IMR-90 (cell line): Measurements from ENCODE around the gene IGSF9B. TPM values are rescaled to one million over a fixed set of nuclear protein-coding genes. Genes with fewer than 3 reads are reported as not detected.

ENCODE experiments used
- ATAC-seq: fragments of 200-7000 bp; cut with Tn5 transposase; 2 replicates; pipeline ENCODE4 v1.9.1; 2020; ENCODE audit warnings: low read depth, mild to moderate bottlenecking, moderate library complexity
- BruUV-seq: library from RNA; stranded (reverse); fragments of 400-500 nt; replicated peaks from 2 replicates; lab custom pipeline; 2021; lab: Mats Ljungman, UMichigan
- CTCF ChIA-PET: fragments of 300-600 bp; formaldehyde crosslinking; extraction: SDS; loops from one replicate; lab custom pipeline; 2021; ENCODE audit warnings: antibody characterized with exemption; lab: Yijun Ruan, JAX
- POLR2A ChIA-PET: fragments of 300-600 bp; sonication (Branson Sonifier 250); formaldehyde crosslinking; loops from one replicate; lab custom pipeline; 2022; ENCODE audit warnings: antibody characterized with exemption; ENCODE audit not compliant: unreplicated experiment; lab: Charles Lee
- DNase-seq: peaks from one replicate; pipeline ENCODE4 v3.0.0; 2013
- H2AFZ ChIP-seq: replicated peaks from 2 replicates; pipeline ENCODE3; 2013; ENCODE audit warnings: low read length, mild to moderate bottlenecking; ENCODE audit not compliant: poor library complexity
- H2AK5ac ChIP-seq: 2 replicates; pipeline ENCODE4 v1.6.1; 2013; ENCODE audit warnings: low read depth, low read length, inconsistent platforms
- H2AK9ac ChIP-seq: replicated peaks from 2 replicates; pipeline ENCODE3; 2013; ENCODE audit warnings: mild to moderate bottlenecking, low read depth, low read length, moderate library complexity; ENCODE audit not compliant: poor library complexity
- H2BK120ac ChIP-seq: 2 replicates; pipeline ENCODE4 v1.6.1; 2013; ENCODE audit warnings: low read depth, low read length, inconsistent platforms
- H2BK15ac ChIP-seq: 3 replicates; pipeline ENCODE4 v1.6.1; 2013; ENCODE audit warnings: low read depth, low read length, inconsistent platforms
- H2BK20ac ChIP-seq: 2 replicates; pipeline ENCODE4 v1.6.1; 2013; ENCODE audit warnings: low read depth, mild to moderate bottlenecking, inconsistent platforms, low read length, moderate library complexity
- H2BK5ac ChIP-seq: 2 replicates; pipeline ENCODE4 v1.6.1; 2013; ENCODE audit warnings: mild to moderate bottlenecking, low read depth, low read length, inconsistent platforms; ENCODE audit not compliant: poor library complexity, severe bottlenecking
- H3K14ac ChIP-seq: replicated peaks from 2 replicates; pipeline ENCODE4 v1.6.1; 2013; ENCODE audit warnings: low read depth, low read length, inconsistent platforms
- H3K18ac ChIP-seq: 2 replicates; pipeline ENCODE4 v1.6.1; 2013; ENCODE audit warnings: low read depth, low read length, control low read depth
- H3K23ac ChIP-seq: 2 replicates; pipeline ENCODE4 v1.6.1; 2013; ENCODE audit warnings: low read depth, low read length, inconsistent platforms
- H3K27ac ChIP-seq: 2 replicates; pipeline ENCODE4 v1.5.1; 2013; ENCODE audit warnings: mild to moderate bottlenecking, control low read depth, low read length; ENCODE audit not compliant: insufficient read depth
- H3K27me3 ChIP-seq: 2 replicates; pipeline ENCODE4 v1.6.1; 2013; ENCODE audit warnings: low read length; ENCODE audit not compliant: control insufficient read depth, insufficient read depth
- H3K36me3 ChIP-seq: 2 replicates; pipeline ENCODE4 v1.6.1; 2013; ENCODE audit warnings: low read length, mixed read lengths; ENCODE audit not compliant: control insufficient read depth, insufficient read depth
- H3K4ac ChIP-seq: 2 replicates; pipeline ENCODE4 v1.6.1; 2013; ENCODE audit warnings: low read depth, low read length, inconsistent platforms
- H3K4me1 ChIP-seq: 2 replicates; pipeline ENCODE4 v1.6.1; 2013; ENCODE audit warnings: low read length, mixed read lengths; ENCODE audit not compliant: control insufficient read depth, insufficient read depth
- H3K4me2 ChIP-seq: 2 replicates; pipeline ENCODE4 v1.6.1; 2013; ENCODE audit warnings: low read depth, mild to moderate bottlenecking, control low read depth, low read length, moderate library complexity
- H3K4me3 ChIP-seq: 2 replicates; pipeline ENCODE4 v1.5.1; 2013; ENCODE audit warnings: low read depth, mild to moderate bottlenecking, control low read depth, low read length, moderate library complexity; ENCODE audit not compliant: insufficient read depth
- H3K56ac ChIP-seq: 2 replicates; pipeline ENCODE4 v1.6.1; 2013; ENCODE audit warnings: low read length, inconsistent platforms; ENCODE audit not compliant: insufficient read depth; ENCODE audit errors: extremely low read depth
- H3K79me1 ChIP-seq, 2 experiments: 2 replicates each; pipeline ENCODE4 v1.6.1; 2013; ENCODE audit warnings: low read length in 2 of 2, inconsistent platforms in 1 of 2, low read depth in 1 of 2
- H3K9ac ChIP-seq: 2 replicates; pipeline ENCODE4 v1.6.1; 2013; ENCODE audit warnings: low read depth, low read length, control low read depth
- H3K9me1 ChIP-seq: 2 replicates; pipeline ENCODE4 v1.6.1; 2013; ENCODE audit warnings: low read length, inconsistent platforms; ENCODE audit not compliant: insufficient read depth
- H3K9me3 ChIP-seq: 2 replicates; pipeline ENCODE4 v1.6.1; 2013; ENCODE audit warnings: low read length; ENCODE audit not compliant: control insufficient read depth, insufficient read depth
- H4K20me1 ChIP-seq: 2 replicates; pipeline ENCODE4 v1.6.1; 2013; ENCODE audit warnings: low read length, inconsistent platforms; ENCODE audit not compliant: insufficient read depth
- H4K5ac ChIP-seq: 2 replicates; pipeline ENCODE4 v1.6.1; 2013; ENCODE audit warnings: mild to moderate bottlenecking, low read depth, low read length, control low read depth
- H4K8ac ChIP-seq, 2 experiments: 2 replicates each; pipeline ENCODE4 v1.6.1; 2013; ENCODE audit warnings: low read depth in 2 of 2, low read length in 2 of 2, control low read depth in 1 of 2, inconsistent platforms in 1 of 2
- H4K91ac ChIP-seq: 2 replicates; pipeline ENCODE4 v1.6.1; 2013; ENCODE audit warnings: low read depth, low read length, inconsistent platforms; ENCODE audit not compliant: insufficient read depth
- BHLHE40 ChIP-seq: fragments of 150-350 bp; IDR thresholded peaks from 2 replicates; pipeline ENCODE4 v1.6.1; 2016; ENCODE audit warnings: mild to moderate bottlenecking, low read depth, low read length
- CHD1 ChIP-seq: IDR thresholded peaks from 2 replicates; pipeline ENCODE4 v1.6.1; 2012; ENCODE audit warnings: low read depth, low read length, improper control_type of control experiment
- CTCF ChIP-seq: conservative IDR thresholded peaks from 2 replicates; pipeline ENCODE4 v1.5.1; 2012; ENCODE audit warnings: mild to moderate bottlenecking, low read depth, low read length, improper control_type of control experiment
- ELK1 ChIP-seq: fragments of 150-350 bp; IDR thresholded peaks from 2 replicates; pipeline ENCODE4 v1.6.1; 2016; ENCODE audit warnings: low read depth, mild to moderate bottlenecking, low read length, moderate library complexity, borderline replicate concordance
- FOS ChIP-seq: fragments of 150-350 bp; IDR thresholded peaks from 2 replicates; pipeline ENCODE4 v1.6.1; 2016; ENCODE audit warnings: low read depth, low read length
- MAZ ChIP-seq: IDR thresholded peaks from 2 replicates; pipeline ENCODE4 v1.6.1; 2012; ENCODE audit warnings: low read depth, mild to moderate bottlenecking, low read length, improper control_type of control experiment, moderate library complexity, borderline replicate concordance
- NFE2L2 ChIP-seq: fragments of 150-350 bp; IDR thresholded peaks from 2 replicates; pipeline ENCODE4 v1.6.1; 2016; ENCODE audit warnings: low read depth, mild to moderate bottlenecking, low read length
- POLR2A ChIP-seq: IDR thresholded peaks from 2 replicates; pipeline ENCODE4 v1.6.1; 2012; ENCODE audit warnings: mild to moderate bottlenecking, low read depth, low read length
- RAD21 ChIP-seq: IDR thresholded peaks from 2 replicates; pipeline ENCODE4 v1.6.1; 2012; ENCODE audit warnings: low read length, improper control_type of control experiment
- RCOR1 ChIP-seq: IDR thresholded peaks from 2 replicates; pipeline ENCODE4 v1.6.1; 2012; ENCODE audit warnings: mild to moderate bottlenecking, low read length, improper control_type of control experiment; ENCODE audit not compliant: insufficient replicate concordance
- RFX5 ChIP-seq: IDR thresholded peaks from 2 replicates; pipeline ENCODE4 v1.8.0; 2012; ENCODE audit warnings: low read depth, mild to moderate bottlenecking, low read length, moderate library complexity
- SMC3 ChIP-seq: fragments of 150-350 bp; IDR thresholded peaks from 2 replicates; pipeline ENCODE4 v1.6.1; 2016; ENCODE audit warnings: low read depth, mild to moderate bottlenecking, antibody characterized with exemption, low read length, moderate library complexity
- WGBS, 2 experiments: methylation state at CpG; one replicate each; pipeline versions ENCODE4 v1.1.5 to v1.1.7; 2013; ENCODE audit warnings: missing lambda C conversion rate in 2 of 2; ENCODE audit not compliant: insufficient read length in 1 of 2; ENCODE audit errors: extremely low coverage in 2 of 2; 5-methylcytosine and 5-hydroxymethylcytosine counted together
- dilution Hi-C: fragments of 300-500 bp; cut with HindIII; formaldehyde crosslinking; loops from one replicate; pipeline ENCODE4 v1.14.3; 2018; ENCODE audit warnings: low sequenced_read_pairs; ENCODE audit not compliant: unreplicated experiment
- in situ Hi-C: fragments of 300-500 bp; cut with MboI; formaldehyde crosslinking; loops from 3 replicates; pipeline ENCODE4 v1.14.3; 2019; ENCODE audit warnings: low sequenced_read_pairs, inconsistent platforms, mixed read lengths
- intact Hi-C: fragments of 100-400 bp; cut with micrococcal nuclease; formaldehyde crosslinking; loops from 2 replicates; pipeline ENCODE4 v1.10.0; 2022
- polyA plus RNA-seq, 3 experiments: library from polyadenylated mRNA; depleted of rRNA; stranded (reverse); fragments of >200 nt; gene quantifications; 2 replicates each; pipeline ENCODE4 v1.2.3, GENCODE V29; 2012; ENCODE audit warnings: low replicate concordance in 1 of 3
- total RNA-seq: library from RNA; depleted of rRNA; stranded (reverse); fragments of >200 nt; gene quantifications from 2 replicates; pipeline ENCODE4 v1.2.3, GENCODE V29; 2012

IGSF9B gene
- total and polyA plus RNA-seq, 2 of the 4 experiments (the other 2 are of a cell fraction) = under 0.01 to 0.10 TPM

GRCh38 chr11:133892126-133892525, 64.6 kb downstream of the IGSF9B start:
- no peak overlapping the region for H4K5ac ChIP-seq
- H4K20me1 ChIP-seq = no peaks in the 10 kb centered on the region
- no peak overlapping the region for H3K27ac ChIP-seq
- TF ChIP-seq CHD1 (no peak), MAZ (no peak), NFE2L2 (no peak), FOS (no peak), ELK1 (no peak), POLR2A (no peak), RAD21 (no peak), CTCF (no peak), RFX5 (no peak), RCOR1 (no peak), BHLHE40 (no peak), SMC3 (no peak)
- no peaks in the 10 kb centered on the region for H3K36me3 ChIP-seq
- H3K4me3 ChIP-seq = no peak overlapping the region
- POLR2A ChIA-PET = no interaction called here
- H3K27me3 ChIP-seq = no peaks in the 10 kb centered on the region
- ATAC-seq = no peak
- H3K4me2 ChIP-seq = no peak overlapping the region
- no peak overlapping the region for H3K4ac ChIP-seq
- intact Hi-C loops (no loop called here), dilution Hi-C loops (no loop called here), in situ Hi-C loops (no loop called here)
- no peak overlapping the region for H3K14ac ChIP-seq
- H4K8ac ChIP-seq = no peak overlapping the region
- H2AFZ ChIP-seq = no peak overlapping the region
- CTCF ChIA-PET = no interaction called here
- H2BK20ac ChIP-seq = no peak overlapping the region
- H2BK120ac ChIP-seq = no peak overlapping the region
- H3K56ac ChIP-seq = no peak overlapping the region
- H3K79me1 ChIP-seq = no peaks in the 10 kb centered on the region
- no peak overlapping the region for H3K18ac ChIP-seq
- WGBS, 2 experiments = 30% methylated on average over 7 of the region's 8 CpGs; no CpG with 5 or more reads in 1 of the 2 experiments
- no peak overlapping the region for H3K23ac ChIP-seq
- H2AK9ac ChIP-seq = no peak overlapping the region
- DNase-seq = no peak
- H3K9ac ChIP-seq = no peak overlapping the region
- H3K9me3 ChIP-seq = peaks cover 40% of the 10 kb centered on the region
- no peak overlapping the region for H2BK5ac ChIP-seq
- BruUV-seq = no TSS peak
- no peak overlapping the region for H4K91ac ChIP-seq
- no peaks in the 10 kb centered on the region for H3K4me1 ChIP-seq
- no peaks in the 10 kb centered on the region for H3K9me1 ChIP-seq
- no peak overlapping the region for H2BK15ac ChIP-seq
- H2AK5ac ChIP-seq = no peak overlapping the region
